Measurements from ENCODE around the gene RPAIN.

GRCh38 chr17:5380491-5381135 is 39.4 kb upstream of the RPAIN start:
- TF ChIP-seq ZNF565 (CRISPR knock-in tag; conservative IDR thresholded peaks at IDR 0.05; ENCODE audit: low read depth): no peak
- no peak for TF ChIP-seq TCF4 (CRISPR knock-in tag; IDR thresholded peaks at IDR 0.05; ENCODE audit: borderline replicate concordance)
- TF ChIP-seq SNAI2 (CRISPR knock-in tag; IDR thresholded peaks at IDR 0.05): no peak
- no peak for TF ChIP-seq CSDC2 (CRISPR knock-in tag; IDR thresholded peaks at IDR 0.05)
- TF ChIP-seq CSRNP3 (CRISPR knock-in tag; IDR thresholded peaks at IDR 0.05): no peak
- TF ChIP-seq PATZ1 (CRISPR knock-in tag; IDR thresholded peaks at IDR 0.05; ENCODE audit: borderline replicate concordance): no peak

Data from SK-N-SH treated with all-trans-retinoic acid at 6 μM for 48 hours (cell line).